ENCODE results near the gene ZG16. TPM values are rescaled to one million over a fixed set of nuclear protein-coding genes. Genes with fewer than 3 reads are reported as not detected.
"Not testable (repeated sequence)": the region's sequence is repeated elsewhere in the genome, so short reads cannot be mapped to it uniquely, and the experiment has no call there.

ZG16 gene, protein sequence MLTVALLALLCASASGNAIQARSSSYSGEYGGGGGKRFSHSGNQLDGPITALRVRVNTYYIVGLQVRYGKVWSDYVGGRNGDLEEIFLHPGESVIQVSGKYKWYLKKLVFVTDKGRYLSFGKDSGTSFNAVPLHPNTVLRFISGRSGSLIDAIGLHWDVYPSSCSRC
- total RNA-seq: 100 to 1,000 TPM; 196 to 671 (median 551) TPM
- long read RNA-seq, donor 1, transcript ZG16-201 (4 exons, 3,132 nt): major isoform, 548 of 620 reads
- long read RNA-seq, donor 1, partial matches to known transcripts: 27 of 620 reads
- long read RNA-seq, donor 1, other reads (novel, unspliced or antisense): 45 of 620 reads
- long read RNA-seq, donor 2, transcript ZG16-201 (4 exons, 3,132 nt): major isoform, 2,702 of 3,149 reads
- long read RNA-seq, donor 2, partial matches to known transcripts: 308 of 3,149 reads
- long read RNA-seq, donor 2, other reads (novel, unspliced or antisense): 139 of 3,149 reads

DNA sequence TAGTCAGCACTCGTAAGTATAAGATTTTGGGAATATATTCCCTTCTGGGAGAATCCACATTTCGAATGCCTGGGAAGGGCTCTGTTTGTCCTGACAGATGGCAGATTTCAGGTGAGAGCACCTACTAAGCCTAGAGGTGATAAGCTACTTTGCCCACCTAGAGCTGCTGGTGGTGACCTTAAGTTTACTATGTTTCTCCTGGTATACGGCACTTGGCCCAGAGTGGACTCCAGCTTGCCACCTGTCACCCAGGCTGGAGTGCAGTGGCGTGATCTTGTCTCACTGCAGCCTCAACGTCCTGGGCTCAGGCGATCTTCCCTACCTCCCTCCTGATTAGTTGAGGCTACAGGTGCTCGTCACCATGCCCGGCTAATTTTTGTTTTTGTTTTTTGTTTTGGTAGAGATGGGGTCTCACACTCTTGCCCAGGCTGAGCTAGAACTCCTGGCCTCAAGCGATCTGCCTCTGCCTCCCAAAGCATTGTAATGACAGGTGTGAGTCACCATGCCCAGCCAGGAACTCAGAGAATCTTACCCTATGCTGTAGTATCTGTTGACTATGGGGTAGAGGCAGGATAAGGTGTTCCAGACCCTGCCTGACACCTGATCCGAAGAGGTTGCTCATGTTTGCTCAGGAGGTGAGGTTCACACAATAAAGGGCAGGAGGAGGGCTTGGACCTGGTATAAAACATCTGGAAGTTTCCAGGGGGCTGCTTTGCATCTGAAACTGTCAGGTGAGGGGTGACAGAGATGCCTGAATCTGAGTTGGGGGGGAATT, at the start of gene ZG16:
ZG16 (plus strand) TSS at position 681 of the 775 bp plus-strand sequence. CDS start 1,011 bp downstream, outside the sequence.
- no peaks in the 10 kb centered on the region for H3K9me3 ChIP-seq
- no peaks in the 10 kb centered on the region for H3K4me1 ChIP-seq (ENCODE audit: low read depth)
- ATAC-seq: peak; percentile 76
- no peak for DNase-seq
- intact Hi-C loops (cut with DNase I, micrococcal nuclease): no loop called here
- no peaks in the 10 kb centered on the region for H3K36me3 ChIP-seq (ENCODE audit: low read depth)
- H3K4me3 ChIP-seq: no peak within 1 kb of the TSS
- TF ChIP-seq, protein P1, sequence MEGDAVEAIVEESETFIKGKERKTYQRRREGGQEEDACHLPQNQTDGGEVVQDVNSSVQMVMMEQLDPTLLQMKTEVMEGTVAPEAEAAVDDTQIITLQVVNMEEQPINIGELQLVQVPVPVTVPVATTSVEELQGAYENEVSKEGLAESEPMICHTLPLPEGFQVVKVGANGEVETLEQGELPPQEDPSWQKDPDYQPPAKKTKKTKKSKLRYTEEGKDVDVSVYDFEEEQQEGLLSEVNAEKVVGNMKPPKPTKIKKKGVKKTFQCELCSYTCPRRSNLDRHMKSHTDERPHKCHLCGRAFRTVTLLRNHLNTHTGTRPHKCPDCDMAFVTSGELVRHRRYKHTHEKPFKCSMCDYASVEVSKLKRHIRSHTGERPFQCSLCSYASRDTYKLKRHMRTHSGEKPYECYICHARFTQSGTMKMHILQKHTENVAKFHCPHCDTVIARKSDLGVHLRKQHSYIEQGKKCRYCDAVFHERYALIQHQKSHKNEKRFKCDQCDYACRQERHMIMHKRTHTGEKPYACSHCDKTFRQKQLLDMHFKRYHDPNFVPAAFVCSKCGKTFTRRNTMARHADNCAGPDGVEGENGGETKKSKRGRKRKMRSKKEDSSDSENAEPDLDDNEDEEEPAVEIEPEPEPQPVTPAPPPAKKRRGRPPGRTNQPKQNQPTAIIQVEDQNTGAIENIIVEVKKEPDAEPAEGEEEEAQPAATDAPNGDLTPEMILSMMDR (IDR thresholded peaks at IDR 0.05): no peak

DNA sequence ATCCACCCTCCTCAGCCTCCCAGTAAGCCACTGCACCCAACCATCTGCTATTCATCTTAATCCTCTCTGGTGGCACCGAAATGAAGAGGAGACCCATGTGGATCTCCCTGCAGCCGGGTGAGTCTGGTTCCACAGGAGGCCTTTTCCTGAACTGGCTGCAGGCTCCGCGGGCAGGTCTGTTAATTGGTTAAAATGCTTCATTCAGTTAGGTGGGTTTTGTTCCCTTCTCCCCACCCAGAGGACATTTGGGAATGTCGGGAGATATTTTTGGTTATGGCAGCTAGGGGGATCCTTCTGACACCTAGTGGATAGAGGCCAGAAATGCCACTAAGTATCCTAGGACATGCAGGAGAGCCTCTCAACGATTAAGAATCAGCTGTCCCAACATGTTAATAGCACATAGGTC, 48.9 kb upstream of the ZG16 start:
- no peaks in the 10 kb centered on the region for H3K36me3 ChIP-seq (ENCODE audit: low read depth)
- ATAC-seq (peak; percentile 70), DNase-seq (no peak)
- intact Hi-C loops (cut with DNase I, micrococcal nuclease): no loop called here
- no peaks in the 10 kb centered on the region for H3K4me1 ChIP-seq (ENCODE audit: low read depth)
- no peak overlapping the region for H3K4me3 ChIP-seq
- TF ChIP-seq, protein P1 (IDR thresholded peaks at IDR 0.05): peak; percentile 24
- H3K9me3 ChIP-seq: no peaks in the 10 kb centered on the region

DNA sequence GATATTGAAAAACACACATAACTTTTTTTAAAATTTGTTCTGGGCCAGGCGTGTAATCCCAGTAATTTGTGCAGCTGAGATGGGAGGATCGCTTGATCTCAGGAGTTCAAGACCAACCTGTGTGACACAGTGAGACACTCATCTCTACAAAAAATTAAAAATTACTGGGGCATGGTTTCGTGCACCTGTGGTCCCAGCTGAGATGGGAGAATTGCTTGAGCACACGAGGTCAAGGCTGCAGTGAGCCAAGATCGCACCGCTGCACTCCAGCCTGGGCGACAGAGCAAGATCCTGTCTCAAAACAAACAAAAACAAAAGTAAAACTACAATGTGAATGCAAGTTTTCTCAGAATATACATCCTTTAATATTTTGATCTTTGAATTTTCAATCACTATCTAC, 47.4 kb upstream of the ZG16 start:
- no peak for ATAC-seq
- no peak overlapping the region for H3K4me3 ChIP-seq
- no peaks in the 10 kb centered on the region for H3K9me3 ChIP-seq
- DNase-seq: peak in 1 of 3 donors; percentile 31
- H3K36me3 ChIP-seq (ENCODE audit: low read depth): no peaks in the 10 kb centered on the region
- TF ChIP-seq, protein P1 (IDR thresholded peaks at IDR 0.05): no peak
- no peaks in the 10 kb centered on the region for H3K4me1 ChIP-seq (ENCODE audit: low read depth)
- intact Hi-C loops (cut with DNase I, micrococcal nuclease): no loop called here

DNA sequence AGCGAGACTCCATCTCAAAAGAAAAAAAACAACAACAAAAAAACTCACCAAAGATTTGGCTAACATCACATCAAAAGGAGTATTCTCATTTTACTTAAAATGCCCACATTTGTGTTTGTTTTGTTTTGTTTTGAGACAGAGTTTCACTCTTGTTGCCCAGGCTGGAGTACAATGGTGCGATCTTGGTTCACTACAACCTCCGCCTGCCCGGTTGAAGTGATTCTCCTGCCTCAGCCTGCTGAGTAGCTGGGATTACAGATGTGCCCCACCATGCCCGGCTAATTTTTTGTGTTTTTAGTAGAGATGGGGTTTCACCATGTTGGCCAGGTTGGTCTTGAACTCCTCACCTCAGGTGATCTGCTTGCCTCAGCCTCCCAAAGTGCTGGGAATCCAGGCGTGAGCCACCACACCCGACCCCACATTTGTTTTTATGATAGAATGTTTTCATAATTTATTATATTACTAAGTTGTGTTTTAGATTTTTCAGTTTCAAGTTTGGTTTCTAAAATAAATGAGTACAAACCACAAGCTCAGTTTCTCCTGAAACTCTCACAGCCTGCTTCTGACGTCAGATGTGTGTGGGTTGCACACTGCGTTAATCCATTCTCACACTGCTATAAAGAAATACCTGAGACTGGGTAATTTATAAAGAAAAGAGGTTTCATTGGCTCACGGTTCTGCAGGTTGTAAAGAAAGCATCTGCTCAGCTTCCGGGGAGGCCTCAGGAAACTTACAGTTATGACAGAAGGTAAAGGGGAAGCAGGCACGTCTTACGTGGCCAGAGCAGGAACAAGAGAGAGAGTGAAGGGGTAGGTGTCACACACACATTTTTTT, 46.1 kb upstream of the ZG16 start:
- H3K36me3 ChIP-seq (ENCODE audit: low read depth); H3K4me1 ChIP-seq (ENCODE audit: low read depth); intact Hi-C loops (cut with DNase I, micrococcal nuclease); H3K4me3 ChIP-seq; H3K9me3 ChIP-seq; DNase-seq; ATAC-seq: not testable (repeated sequence)

DNA sequence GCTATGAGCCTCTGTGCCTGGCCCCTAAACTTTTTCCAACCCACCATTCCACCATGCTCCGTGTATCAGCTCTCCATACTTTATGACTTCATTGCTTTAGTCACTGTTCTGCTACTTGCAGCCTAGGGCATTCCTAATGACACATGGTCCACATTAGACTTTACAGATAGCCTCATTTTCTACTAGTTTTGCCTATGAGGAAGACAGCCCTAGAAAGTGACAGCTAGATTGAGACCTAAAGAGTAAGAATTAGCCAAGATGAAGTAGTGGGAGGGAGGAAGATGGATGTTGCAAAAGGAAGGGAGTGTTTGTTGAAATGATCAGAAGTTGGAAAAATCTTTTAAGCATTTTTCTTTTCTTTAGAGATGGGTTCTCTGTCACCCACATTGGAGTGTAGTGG, 43.3 kb upstream of the ZG16 start:
- TF ChIP-seq, protein P1 (IDR thresholded peaks at IDR 0.05): no peak

More for the DNA sequence above, 43.3 kb upstream of the ZG16 start:
- intact Hi-C loops (cut with DNase I, micrococcal nuclease): no loop called here
- Histone ChIP-seq H3K4me1 (ENCODE audit: low read depth) (peaks cover 27% of the 10 kb centered on the region), H3K4me3 (no peak overlapping the region), H3K9me3 (no peaks in the 10 kb centered on the region), H3K36me3 (ENCODE audit: low read depth) (no peaks in the 10 kb centered on the region)
- ATAC-seq: no peak
- no peak for DNase-seq
